HepG2 (cell line): ENCODE measurements around the gene PRM3. TPM values are rescaled to one million over a fixed set of nuclear protein-coding genes. Genes with fewer than 3 reads are reported as not detected.
A peak's percentile ranks its signal among the peaks of the same experiment; 100 is the strongest.

Experiments
- CEBPG ChIP-seq: IDR thresholded peaks from 2 replicates; pipeline ENCODE4 v1.6.1; 2016
- ETV5 ChIP-seq: IDR thresholded peaks from 2 replicates; pipeline ENCODE4 v1.6.1; 2018; ENCODE audit warnings: missing biosample characterization, missing genetic modification reagents, inconsistent platforms, borderline replicate concordance
- HDAC1 ChIP-seq: sonication (generic); formaldehyde crosslinking; IDR thresholded peaks from 2 replicates; pipeline ENCODE4 v1.5.1; 2020; ENCODE audit warnings: mild to moderate bottlenecking, missing genetic modification reagents
- IKZF4 ChIP-seq: sonication (generic); formaldehyde crosslinking; IDR thresholded peaks from 2 replicates; pipeline ENCODE4 v1.5.1; 2020; ENCODE audit warnings: borderline replicate concordance, mild to moderate bottlenecking, low read depth, missing genetic modification reagents; ENCODE audit errors: not compliant biosample characterization
- KAT8 ChIP-seq: IDR thresholded peaks from 2 replicates; pipeline ENCODE4 v1.6.1; 2016; ENCODE audit warnings: missing genetic modification reagents, missing compliant biosample characterization
- MBD4 ChIP-seq: IDR thresholded peaks from 2 replicates; pipeline ENCODE4 v1.6.1; 2012; ENCODE audit warnings: low read length, inconsistent platforms, borderline replicate concordance
- NR2F6 ChIP-seq, 2 experiments: IDR thresholded peaks; 2 replicates each; pipeline ENCODE4 v1.6.1; 2016; ENCODE audit warnings: antibody characterized with exemption in 1 of 2, mild to moderate bottlenecking in 1 of 2
- PHF20 ChIP-seq: sonication (generic); formaldehyde crosslinking; IDR thresholded peaks from 2 replicates; pipeline ENCODE4 v1.5.0; 2020; ENCODE audit warnings: mild to moderate bottlenecking, missing genetic modification reagents
- TCF7L2 ChIP-seq: IDR thresholded peaks from 2 replicates; pipeline ENCODE4 v1.6.1; 2011; ENCODE audit warnings: mild to moderate bottlenecking, low read depth, low read length, moderate library complexity
- ZFP41 ChIP-seq: sonication (generic); formaldehyde crosslinking; IDR thresholded peaks from 2 replicates; pipeline ENCODE4 v1.4.0; 2020; ENCODE audit warnings: mild to moderate bottlenecking, missing genetic modification reagents, borderline replicate concordance
- ZNF143 ChIP-seq: sonication (generic); formaldehyde crosslinking; IDR thresholded peaks from 2 replicates; pipeline ENCODE4 v1.4.0; 2020; ENCODE audit warnings: missing genetic modification reagents
- ZNF350 ChIP-seq: sonication (generic); formaldehyde crosslinking; IDR thresholded peaks from 2 replicates; pipeline ENCODE4 v1.4.0; 2020; ENCODE audit warnings: mild to moderate bottlenecking, low read depth, missing genetic modification reagents, borderline replicate concordance
- ZNF354B ChIP-seq: sonication (generic); formaldehyde crosslinking; IDR thresholded peaks from 2 replicates; pipeline ENCODE4 v1.8.0; 2022; ENCODE audit warnings: mild to moderate bottlenecking, missing genetic modification reagents
- ZNF501 ChIP-seq: sonication (generic); formaldehyde crosslinking; IDR thresholded peaks from 2 replicates; pipeline ENCODE4 v1.5.1; 2020; ENCODE audit warnings: mild to moderate bottlenecking, moderate library complexity, missing genetic modification reagents
- ZNF614 ChIP-seq: IDR thresholded peaks from 2 replicates; pipeline ENCODE4 v1.6.1; 2018; ENCODE audit warnings: missing biosample characterization, missing genetic modification reagents, inconsistent platforms, borderline replicate concordance
- ZNF670 ChIP-seq: sonication (generic); formaldehyde crosslinking; IDR thresholded peaks from 2 replicates; pipeline ENCODE4 v1.8.0; 2022; ENCODE audit warnings: mild to moderate bottlenecking, missing genetic modification reagents, borderline replicate concordance
- ZNF687 ChIP-seq: sonication (generic); formaldehyde crosslinking; IDR thresholded peaks from 2 replicates; pipeline ENCODE4 v1.5.1; 2020; ENCODE audit warnings: mild to moderate bottlenecking, missing genetic modification reagents, moderate library complexity
- ZNF761 ChIP-seq: sonication (generic); formaldehyde crosslinking; conservative IDR thresholded peaks from 2 replicates; pipeline ENCODE4 v1.4.0; 2020; ENCODE audit warnings: mild to moderate bottlenecking, missing genetic modification reagents
- ZNF775 ChIP-seq: sonication (generic); formaldehyde crosslinking; IDR thresholded peaks from 2 replicates; pipeline ENCODE4 v1.4.0; 2020; ENCODE audit warnings: missing genetic modification reagents, mild to moderate bottlenecking, moderate library complexity, borderline replicate concordance
- ZSCAN22 ChIP-seq: sonication (generic); formaldehyde crosslinking; IDR thresholded peaks from 2 replicates; pipeline ENCODE4 v1.4.0; 2020; ENCODE audit warnings: mild to moderate bottlenecking, missing genetic modification reagents
- polyA plus RNA-seq, 8 experiments: library from polyadenylated mRNA; depleted of rRNA in 3 of 8; stranded (reverse) in 7 of 8; unstranded in 1 of 8; fragments of >200 nt; fragmentation: Illumina TruSeq in 4 of 8; extraction: Trizol in 4 of 8; gene quantifications; 2 replicates each; pipeline versions ENCODE4 v1.2.1 to v1.2.3, GENCODE V29; 2011 to 2016; ENCODE audit warnings: low read depth in 4 of 8, missing spikeins in 1 of 8, mixed read lengths in 1 of 8; ENCODE audit not compliant: insufficient read depth in 1 of 8
- total RNA-seq, 5 experiments: library from RNA; depleted of rRNA; stranded (reverse); fragments of >200 nt; fragmentation: Illumina TruSeq; extraction: Trizol; gene quantifications; 2 replicates each; pipeline ENCODE4 v1.2.3, GENCODE V29; 2016; ENCODE audit warnings: low read depth in 1 of 5
- TF ChIP-seq, protein P1 (sequence below): sonication (generic); formaldehyde crosslinking; IDR thresholded peaks from 2 replicates; pipeline ENCODE4 v1.4.0; 2020; ENCODE audit warnings: missing genetic modification reagents; ENCODE audit errors: not compliant biosample characterization
- TF ChIP-seq, protein P2 (sequence below): sonication (generic); formaldehyde crosslinking; IDR thresholded peaks from 2 replicates; pipeline ENCODE4 v1.5.0; 2020; ENCODE audit warnings: missing genetic modification reagents, mild to moderate bottlenecking, borderline replicate concordance
- TF ChIP-seq, protein P3 (sequence below): sonication (generic); formaldehyde crosslinking; IDR thresholded peaks from 2 replicates; pipeline ENCODE4 v1.4.0; 2020; ENCODE audit warnings: missing genetic modification reagents

PRM3 gene
- total and polyA plus RNA-seq, 2 of the 13 experiments (the other 11 are each of a cell fraction or from before 2014, with no cell fraction given) = not detected

- no peak for TF ChIP-seq IKZF4 (CRISPR knock-in tag)
- TF ChIP-seq ZNF354B (CRISPR knock-in tag) = 0 out of 2 replicates have a peak, but pooled peaks have one; percentile 33
- TF ChIP-seq, protein P1, sequence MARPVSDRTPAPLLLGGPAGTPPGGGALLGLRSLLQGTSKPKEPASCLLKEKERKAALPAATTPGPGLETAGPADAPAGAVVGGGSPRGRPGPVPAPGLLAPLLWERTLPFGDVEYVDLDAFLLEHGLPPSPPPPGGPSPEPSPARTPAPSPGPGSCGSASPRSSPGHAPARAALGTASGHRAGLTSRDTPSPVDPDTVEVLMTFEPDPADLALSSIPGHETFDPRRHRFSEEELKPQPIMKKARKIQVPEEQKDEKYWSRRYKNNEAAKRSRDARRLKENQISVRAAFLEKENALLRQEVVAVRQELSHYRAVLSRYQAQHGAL (CRISPR knock-in tag) = no peak
- no peak for TF ChIP-seq ZNF775 (CRISPR knock-in tag)
- TF ChIP-seq ZNF670 (CRISPR knock-in tag) = no peak
- no peak for TF ChIP-seq ZNF143 (CRISPR knock-in tag)
- TF ChIP-seq NR2F6 (IDR thresholded peaks at IDR 0.05) = no peak
- peak; percentile 59 for TF ChIP-seq NR2F6 (CRISPR knock-in tag; IDR thresholded peaks at IDR 0.05)
- TF ChIP-seq ZNF614 = no peak
- no peak for TF ChIP-seq ZFP41 (CRISPR knock-in tag)
- TF ChIP-seq, protein P2, sequence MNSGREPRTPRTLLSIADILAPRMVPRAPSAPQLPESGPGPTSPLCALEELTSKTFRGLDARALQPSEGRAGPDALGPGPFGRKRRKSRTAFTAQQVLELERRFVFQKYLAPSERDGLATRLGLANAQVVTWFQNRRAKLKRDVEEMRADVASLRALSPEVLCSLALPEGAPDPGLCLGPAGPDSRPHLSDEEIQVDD (CRISPR knock-in tag) = no peak
- TF ChIP-seq ETV5 (CRISPR knock-in tag) = no peak
- no peak for TF ChIP-seq ZNF350 (CRISPR knock-in tag)
- no peak; the same call in 1 of the 2 replicates for TF ChIP-seq KAT8 (CRISPR knock-in tag)
- no peak for TF ChIP-seq ZNF687 (CRISPR knock-in tag)
- TF ChIP-seq PHF20 (CRISPR knock-in tag) = no peak
- no peak for TF ChIP-seq HDAC1 (CRISPR knock-in tag)
- TF ChIP-seq ZNF761 (CRISPR knock-in tag) = no peak
- no peak for TF ChIP-seq TCF7L2
- TF ChIP-seq, protein P3, sequence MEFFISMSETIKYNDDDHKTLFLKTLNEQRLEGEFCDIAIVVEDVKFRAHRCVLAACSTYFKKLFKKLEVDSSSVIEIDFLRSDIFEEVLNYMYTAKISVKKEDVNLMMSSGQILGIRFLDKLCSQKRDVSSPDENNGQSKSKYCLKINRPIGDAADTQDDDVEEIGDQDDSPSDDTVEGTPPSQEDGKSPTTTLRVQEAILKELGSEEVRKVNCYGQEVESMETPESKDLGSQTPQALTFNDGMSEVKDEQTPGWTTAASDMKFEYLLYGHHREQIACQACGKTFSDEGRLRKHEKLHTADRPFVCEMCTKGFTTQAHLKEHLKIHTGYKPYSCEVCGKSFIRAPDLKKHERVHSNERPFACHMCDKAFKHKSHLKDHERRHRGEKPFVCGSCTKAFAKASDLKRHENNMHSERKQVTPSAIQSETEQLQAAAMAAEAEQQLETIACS = 0 out of 2 replicates have a peak, but pooled peaks have one; percentile 9
- no peak for TF ChIP-seq ZSCAN22 (CRISPR knock-in tag)
- no peak for TF ChIP-seq ZNF501 (CRISPR knock-in tag)
- TF ChIP-seq MBD4 = no peak
- peak; percentile 68 for TF ChIP-seq CEBPG (CRISPR knock-in tag)
These were observed 24.9 kb upstream of the PRM3 start (continued) for GRCh38 chr16:11298143-11298900.
